Measurements from ENCODE around the gene SART3. TPM values are rescaled to one million over a fixed set of nuclear protein-coding genes. Genes with fewer than 3 reads are reported as not detected.

The SART3 gene
- total RNA-seq, 2 experiments from 2014 or later, result 78.7 to 80.9 TPM

DNA sequence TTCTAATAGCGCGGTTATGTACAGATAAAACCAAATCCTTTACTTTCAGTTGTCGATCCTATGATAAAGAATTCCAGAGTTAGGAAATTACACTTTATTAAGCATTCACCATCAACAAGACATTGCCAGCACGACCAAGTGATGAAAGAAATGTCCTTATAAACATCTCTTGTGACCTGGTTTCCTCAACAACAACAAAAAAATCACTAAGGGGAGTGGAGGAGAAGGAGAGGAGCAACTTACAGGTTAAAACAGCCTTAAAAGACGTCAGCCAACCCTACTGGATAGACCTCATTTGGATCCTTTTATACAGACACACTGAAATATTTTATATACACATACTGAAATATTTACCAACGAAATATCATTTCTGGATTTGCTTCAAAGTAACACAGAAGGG is 22.8 kb downstream of the SART3 start:
- no peaks in the 10 kb centered on the region for H3K9me3 Mint-ChIP-seq
- peaks cover 20% of the 10 kb centered on the region for H3K4me1 Mint-ChIP-seq
- peak overlapping the region; percentile 42 for H3K27ac Mint-ChIP-seq
- no peak for DNase-seq
- no peak overlapping the region for H3K4me3 Mint-ChIP-seq
- no peaks in the 10 kb centered on the region for H3K27me3 Mint-ChIP-seq
- H3K36me3 Mint-ChIP-seq, result peaks cover 36% of the 10 kb centered on the region

DNA sequence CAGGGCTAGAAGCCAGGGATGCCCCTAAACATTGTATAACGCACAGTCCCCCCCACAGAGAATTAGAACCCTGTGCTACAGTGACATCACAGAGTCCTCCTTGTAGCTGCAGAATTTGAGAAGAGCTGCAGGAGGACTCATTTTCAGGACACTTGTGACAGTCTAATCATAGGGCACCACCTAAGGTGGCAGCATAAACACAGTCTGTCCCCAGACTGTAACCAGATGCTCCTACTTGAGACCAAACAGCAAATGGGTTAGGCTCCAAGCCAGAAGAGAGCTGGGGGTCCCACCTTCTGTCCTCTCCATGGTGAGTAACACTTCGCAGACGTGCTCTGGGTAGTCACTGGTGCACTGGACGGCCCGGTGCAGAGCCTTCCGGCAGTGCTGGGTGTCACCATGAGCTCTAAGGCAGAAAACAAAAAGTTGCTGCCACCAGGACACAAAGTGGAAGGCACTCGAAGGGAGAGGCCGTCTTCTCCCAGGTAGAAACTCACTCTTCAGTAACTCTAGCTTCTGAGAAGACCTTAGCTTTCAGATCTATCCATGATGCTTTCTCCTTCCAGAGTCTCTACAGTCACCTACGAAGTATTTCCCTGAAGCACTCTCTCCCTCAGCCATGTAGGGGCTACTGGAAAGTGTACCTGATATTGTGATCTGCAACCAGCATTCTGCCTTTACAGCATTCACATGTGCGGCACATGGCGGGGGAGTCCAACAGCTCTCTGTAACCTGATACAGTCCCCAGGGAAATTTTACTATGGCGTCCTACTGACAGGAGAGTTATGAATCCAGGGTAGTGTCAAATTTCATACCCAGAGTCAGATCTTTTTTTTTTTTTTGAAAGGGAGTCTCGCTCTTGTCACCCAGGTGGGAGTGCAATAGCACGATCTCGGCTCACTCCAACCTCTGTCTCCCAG is 28.8 kb downstream of the SART3 start:
- Mint-ChIP-seq H3K27me3 (no peaks in the 10 kb centered on the region), H3K27ac (peak overlapping the region; percentile 4), H3K4me1 (peaks cover 5% of the 10 kb centered on the region), H3K36me3 (peaks cover 28% of the 10 kb centered on the region), H3K9me3 (no peaks in the 10 kb centered on the region), H3K4me3 (no peak overlapping the region)
- DNase-seq, result no peak

DNA sequence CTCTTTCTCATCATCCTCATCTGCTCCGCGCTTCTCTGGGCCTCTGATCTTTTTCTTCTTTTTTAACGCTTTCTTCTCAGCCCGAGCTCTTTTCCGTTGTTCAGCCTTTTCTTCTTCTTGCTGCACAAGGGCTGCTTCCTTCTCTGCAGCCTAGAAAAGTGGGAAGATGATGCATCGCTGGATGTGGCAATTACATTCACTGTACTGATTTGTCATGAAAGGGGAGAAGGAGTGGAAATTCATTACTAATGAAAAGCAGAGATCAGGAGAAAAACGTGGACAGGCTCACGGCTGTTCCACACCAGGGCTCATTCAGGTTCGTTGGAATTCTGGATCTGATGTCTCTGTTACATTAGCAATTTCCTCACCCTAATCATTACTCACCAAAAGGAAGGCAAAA is 30.8 kb downstream of the SART3 start:
- Mint-ChIP-seq H3K4me1 (peaks cover 5% of the 10 kb centered on the region), H3K4me3 (no peak overlapping the region), H3K36me3 (peaks cover 23% of the 10 kb centered on the region), H3K9me3 (no peaks in the 10 kb centered on the region), H3K27me3 (no peaks in the 10 kb centered on the region), H3K27ac (no peak overlapping the region)
- no peak for DNase-seq

DNA sequence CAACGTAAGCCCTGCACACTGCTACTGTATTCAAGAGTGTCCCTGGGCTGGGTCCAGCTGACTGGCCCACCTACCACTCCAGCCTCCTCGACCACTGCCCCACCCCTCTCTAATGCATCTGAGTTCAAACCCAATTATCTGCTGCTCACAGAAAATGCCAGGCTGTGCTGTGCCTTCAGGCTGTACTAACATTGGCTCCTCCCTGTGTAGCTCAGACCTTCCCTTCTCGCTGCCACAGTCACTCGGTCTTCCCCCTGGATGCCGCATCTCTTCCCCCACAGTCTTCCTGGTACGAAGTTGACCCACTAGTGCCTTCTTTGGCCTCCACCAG is 33.8 kb downstream of the SART3 start:
- Mint-ChIP-seq H3K27me3 (no peaks in the 10 kb centered on the region), H3K36me3 (peaks cover 19% of the 10 kb centered on the region), H3K4me1 (peaks cover 5% of the 10 kb centered on the region), H3K9me3 (no peaks in the 10 kb centered on the region), H3K27ac (peak overlapping the region; percentile 73), H3K4me3 (no peak overlapping the region)
- DNase-seq, result no peak

DNA sequence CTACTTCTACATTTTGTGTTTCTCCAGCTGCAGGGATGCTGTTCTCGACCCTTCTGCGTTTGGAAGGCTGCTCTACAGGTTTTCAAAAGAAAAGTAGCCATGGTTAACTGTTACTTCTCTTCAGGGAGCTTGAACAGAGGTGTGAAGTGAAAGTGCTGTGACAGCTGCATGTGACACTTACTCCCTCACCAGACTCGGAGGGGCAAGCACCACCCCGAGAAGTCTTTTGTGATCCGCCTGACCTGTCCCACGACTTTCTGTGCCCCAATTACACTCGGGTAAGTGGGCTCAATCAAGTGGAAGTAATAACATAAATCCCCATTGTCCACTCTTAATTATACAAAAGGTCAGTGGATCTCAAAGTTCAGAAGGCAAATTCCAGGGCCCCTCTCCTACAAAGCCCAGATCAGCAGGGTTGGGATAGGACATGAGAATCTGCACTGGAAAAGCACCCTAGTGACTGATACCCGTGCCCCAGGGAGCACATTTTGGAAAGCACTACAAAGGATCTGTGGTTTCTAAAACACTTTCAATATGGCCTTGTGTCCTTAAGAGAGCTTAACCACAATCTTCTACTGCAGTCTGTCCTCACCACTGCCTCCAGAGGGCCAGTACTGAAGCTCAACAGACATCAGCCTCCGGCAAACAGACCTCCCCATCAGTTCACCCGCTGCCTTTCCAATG is 34.3 kb downstream of the SART3 start:
- Mint-ChIP-seq H3K9me3 (no peaks in the 10 kb centered on the region), H3K4me3 (no peak overlapping the region), H3K4me1 (peaks cover 5% of the 10 kb centered on the region), H3K36me3 (peaks cover 19% of the 10 kb centered on the region), H3K27me3 (no peaks in the 10 kb centered on the region), H3K27ac (peak overlapping the region; percentile 73)
- DNase-seq, result no peak

DNA sequence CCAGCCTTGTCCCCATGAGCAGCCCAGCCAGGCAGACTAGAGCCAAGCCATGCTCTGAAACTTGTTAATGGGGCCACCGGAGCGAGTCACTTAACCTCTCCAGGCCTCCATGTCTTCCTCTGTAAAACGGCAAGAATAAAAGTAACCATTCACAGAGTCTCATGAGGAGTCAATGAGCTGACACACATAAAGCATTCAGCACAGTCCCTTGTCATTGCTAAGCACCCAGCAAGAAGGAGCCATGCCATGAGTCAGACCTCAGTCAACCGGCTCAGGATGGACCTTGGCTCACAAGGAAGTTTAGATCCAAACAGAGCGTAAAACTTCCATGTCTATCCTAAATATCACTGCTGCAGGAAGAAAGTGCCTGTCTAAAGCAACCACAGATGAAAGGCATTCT is 35.3 kb downstream of the SART3 start:
- Mint-ChIP-seq H3K27me3 (no peaks in the 10 kb centered on the region), H3K9me3 (no peaks in the 10 kb centered on the region), H3K36me3 (peaks cover 21% of the 10 kb centered on the region), H3K27ac (peak overlapping the region; percentile 42), H3K4me1 (peaks cover 5% of the 10 kb centered on the region), H3K4me3 (no peak overlapping the region)
- no peak for DNase-seq

DNA sequence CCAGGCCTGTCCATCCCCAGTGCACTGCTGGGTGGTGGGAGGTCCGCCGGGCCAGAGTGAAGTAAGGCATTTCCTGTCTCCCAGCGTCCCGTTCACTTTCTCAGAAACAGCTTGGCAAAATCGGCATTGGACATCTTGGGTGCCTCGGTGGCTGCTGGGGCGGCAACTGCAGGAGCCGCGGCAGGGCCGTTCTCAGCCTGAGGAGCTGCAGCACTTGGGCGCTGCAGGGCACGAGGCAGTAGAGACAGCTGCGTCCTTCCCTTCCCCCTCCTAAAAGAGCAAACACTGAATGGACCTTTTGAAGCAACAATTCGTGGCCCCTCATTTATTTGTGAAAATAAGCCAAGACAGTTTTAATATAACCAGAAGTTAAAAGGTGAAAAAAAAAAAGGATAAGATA is 37.6 kb downstream of the SART3 start:
- no peak for DNase-seq
- Mint-ChIP-seq H3K4me3 (no peak overlapping the region), H3K9me3 (no peaks in the 10 kb centered on the region), H3K36me3 (peaks cover 23% of the 10 kb centered on the region), H3K27ac (no peak overlapping the region), H3K4me1 (peaks cover 11% of the 10 kb centered on the region), H3K27me3 (no peaks in the 10 kb centered on the region)

DNA sequence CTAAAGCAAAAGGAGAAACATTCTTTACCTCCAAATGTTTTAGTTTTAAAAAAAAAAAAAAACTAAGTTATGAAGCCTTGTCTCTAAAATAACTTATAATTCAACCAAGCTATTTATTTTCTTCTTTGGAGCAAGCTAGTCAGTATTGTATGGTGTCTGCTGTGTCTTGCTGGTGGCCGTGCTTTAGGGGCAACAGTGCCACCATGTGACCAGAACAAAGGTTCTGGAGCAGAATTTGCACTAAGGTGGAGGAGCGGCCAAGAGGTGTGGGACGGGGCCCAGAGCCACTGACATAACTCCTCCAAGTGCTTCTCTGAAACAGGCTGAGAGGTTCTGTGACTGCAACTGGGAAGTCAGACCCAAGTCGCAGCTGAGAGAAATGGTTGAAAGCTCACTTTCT is 41.4 kb downstream of the SART3 start:
- H3K4me1 Mint-ChIP-seq, result peaks cover 17% of the 10 kb centered on the region
- H3K4me3 Mint-ChIP-seq, result no peak overlapping the region
- H3K9me3 Mint-ChIP-seq, result no peaks in the 10 kb centered on the region
- no peak overlapping the region for H3K27ac Mint-ChIP-seq
- no peaks in the 10 kb centered on the region for H3K27me3 Mint-ChIP-seq
- H3K36me3 Mint-ChIP-seq, result peaks cover 13% of the 10 kb centered on the region
- DNase-seq, result no peak

DNA sequence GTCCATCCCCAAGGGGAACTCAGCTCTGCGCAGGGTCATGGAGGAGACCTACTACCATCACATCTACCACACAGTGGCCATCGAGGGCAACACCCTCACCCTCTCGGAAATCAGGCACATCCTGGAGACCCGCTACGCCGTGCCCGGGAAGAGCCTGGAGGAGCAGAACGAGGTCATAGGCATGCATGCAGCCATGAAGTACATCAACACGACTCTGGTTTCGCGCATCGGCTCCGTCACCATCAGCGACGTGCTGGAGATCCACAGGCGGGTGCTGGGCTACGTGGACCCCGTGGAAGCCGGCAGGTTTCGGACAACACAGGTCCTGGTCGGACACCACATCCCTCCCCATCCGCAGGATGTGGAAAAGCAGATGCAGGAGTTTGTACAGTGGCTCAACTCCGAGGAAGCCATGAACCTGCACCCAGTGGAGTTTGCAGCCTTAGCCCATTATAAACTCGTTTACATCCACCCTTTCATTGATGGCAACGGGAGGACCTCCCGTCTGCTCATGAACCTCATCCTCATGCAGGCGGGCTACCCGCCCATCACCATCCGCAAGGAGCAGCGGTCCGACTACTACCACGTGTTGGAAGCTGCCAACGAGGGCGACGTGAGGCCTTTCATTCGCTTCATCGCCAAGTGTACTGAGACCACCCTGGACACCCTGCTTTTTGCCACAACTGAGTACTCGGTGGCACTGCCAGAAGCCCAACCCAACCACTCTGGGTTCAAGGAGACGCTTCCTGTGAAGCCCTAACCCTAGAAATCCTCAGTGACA is 42.1 kb downstream of the SART3 start:
- Mint-ChIP-seq H3K4me3 (no peak overlapping the region), H3K27me3 (no peaks in the 10 kb centered on the region), H3K9me3 (no peaks in the 10 kb centered on the region), H3K36me3 (peaks cover 13% of the 10 kb centered on the region), H3K4me1 (peaks cover 19% of the 10 kb centered on the region), H3K27ac (no peak overlapping the region)
- DNase-seq, result no peak

DNA sequence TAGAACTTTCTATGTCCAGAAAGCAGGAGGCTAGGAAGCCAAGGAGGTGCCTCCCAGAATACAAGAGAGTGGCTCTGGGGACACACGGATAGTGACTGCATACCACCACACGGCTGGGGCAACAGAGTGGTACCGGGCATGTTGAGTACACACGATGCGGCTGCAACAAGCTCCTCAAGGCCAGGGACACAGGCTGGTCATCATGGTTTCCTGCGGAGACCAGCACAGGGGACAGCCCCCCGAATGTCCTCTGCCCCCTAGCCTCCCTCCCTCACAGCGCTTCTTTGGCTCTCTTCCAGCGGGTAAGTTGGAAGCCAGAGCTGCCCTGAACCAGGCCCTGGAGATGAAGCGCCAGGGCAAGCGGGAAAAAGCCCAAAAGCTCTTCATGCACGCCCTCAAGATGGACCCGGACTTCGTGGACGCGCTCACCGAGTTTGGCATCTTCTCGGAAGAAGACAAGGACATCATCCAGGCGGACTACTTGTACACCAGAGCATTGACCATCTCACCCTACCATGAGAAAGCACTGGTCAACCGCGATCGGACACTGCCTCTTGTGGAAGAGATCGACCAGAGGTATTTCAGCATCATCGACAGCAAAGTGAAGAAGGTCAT is 42.8 kb downstream of the SART3 start:
- Mint-ChIP-seq H3K27ac (no peak overlapping the region), H3K36me3 (peaks cover 13% of the 10 kb centered on the region), H3K27me3 (no peaks in the 10 kb centered on the region), H3K4me1 (peaks cover 20% of the 10 kb centered on the region), H3K9me3 (no peaks in the 10 kb centered on the region), H3K4me3 (no peak overlapping the region)
- no peak for DNase-seq

DNA sequence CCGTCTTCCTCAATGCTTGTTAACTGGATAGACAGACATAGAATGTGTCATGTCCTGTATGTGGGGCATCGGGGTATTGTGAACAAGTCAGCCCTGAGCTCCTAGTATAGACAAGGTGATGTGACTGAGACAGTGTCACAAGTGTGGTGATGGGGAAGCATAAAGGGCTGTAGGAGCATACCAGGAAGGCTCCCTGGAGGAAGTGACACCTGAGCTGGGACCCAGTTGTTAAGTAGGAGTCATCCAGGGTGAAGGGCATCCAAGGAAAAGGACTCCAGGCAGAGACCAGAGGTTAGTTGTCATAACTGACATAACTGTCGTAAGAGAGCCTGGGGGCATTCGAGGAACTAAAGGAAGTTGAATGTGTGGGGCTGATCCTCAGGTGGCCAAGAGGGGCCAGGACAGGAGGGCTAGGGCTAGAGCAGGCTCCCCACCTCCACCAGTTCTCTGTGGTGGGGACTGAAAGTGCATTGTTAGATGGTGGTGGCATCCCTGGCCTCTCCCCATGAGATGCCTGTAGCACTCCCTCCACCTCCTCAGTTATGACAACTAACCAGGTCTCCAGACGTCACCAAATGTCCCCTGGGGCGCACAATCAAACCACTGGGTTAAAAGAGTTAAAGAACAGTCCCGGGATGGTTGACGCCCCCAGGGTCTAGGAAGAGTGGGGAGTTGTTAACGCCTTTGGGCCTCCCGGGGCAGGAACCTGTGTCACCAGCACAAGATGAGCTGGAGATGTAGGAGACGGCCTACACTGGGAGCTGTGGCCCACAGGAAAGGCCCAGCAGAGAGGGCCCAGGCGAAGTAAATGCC is 43.5 kb downstream of the SART3 start:
- H3K9me3 Mint-ChIP-seq, result no peaks in the 10 kb centered on the region
- no peak for DNase-seq
- H3K4me3 Mint-ChIP-seq, result no peak overlapping the region
- H3K4me1 Mint-ChIP-seq, result peaks cover 20% of the 10 kb centered on the region
- H3K36me3 Mint-ChIP-seq, result peaks cover 13% of the 10 kb centered on the region
- H3K27me3 Mint-ChIP-seq, result no peaks in the 10 kb centered on the region
- H3K27ac Mint-ChIP-seq, result peak overlapping the region; percentile 62

DNA sequence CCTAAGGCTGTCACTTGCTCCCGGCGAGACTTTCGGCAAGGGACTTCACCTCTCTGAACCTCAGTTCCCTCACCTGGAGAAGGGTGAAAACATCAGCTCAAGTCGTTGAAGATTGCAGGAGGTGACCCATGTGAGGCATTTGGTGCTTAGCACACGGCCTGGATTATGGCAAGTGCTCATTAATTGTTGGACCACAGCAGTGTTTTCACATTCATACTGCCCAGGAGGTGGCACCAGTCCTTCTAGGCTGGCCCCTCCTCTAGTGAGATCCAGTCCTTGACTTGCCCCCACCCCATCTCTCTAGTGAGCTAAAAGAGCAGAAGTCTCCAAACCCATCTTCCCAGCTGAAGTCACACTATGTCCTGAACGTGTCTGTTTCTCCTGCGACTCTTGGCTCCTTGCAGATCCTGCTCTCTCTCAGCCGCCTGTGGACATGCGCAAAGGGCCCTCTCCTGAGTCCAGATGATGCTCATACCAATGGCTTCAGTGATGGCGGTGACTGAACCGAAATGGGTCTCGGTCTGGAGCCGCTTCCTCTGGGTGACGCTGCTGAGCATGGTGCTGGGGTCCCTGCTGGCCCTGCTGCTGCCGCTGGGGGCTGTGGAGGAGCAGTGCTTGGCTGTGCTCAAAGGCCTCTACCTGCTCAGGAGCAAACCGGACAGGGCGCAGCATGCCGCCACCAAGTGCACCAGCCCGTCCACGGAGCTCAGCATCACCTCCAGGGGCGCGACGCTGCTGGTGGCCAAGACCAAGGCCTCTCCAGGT is 44.3 kb downstream of the SART3 start:
- Mint-ChIP-seq H3K27me3 (no peaks in the 10 kb centered on the region), H3K36me3 (peaks cover 13% of the 10 kb centered on the region), H3K9me3 (no peaks in the 10 kb centered on the region), H3K4me3 (peak overlapping the region; percentile 89), H3K27ac (peak overlapping the region; percentile 57), H3K4me1 (peaks cover 26% of the 10 kb centered on the region)
- DNase-seq, result no peak

DNA sequence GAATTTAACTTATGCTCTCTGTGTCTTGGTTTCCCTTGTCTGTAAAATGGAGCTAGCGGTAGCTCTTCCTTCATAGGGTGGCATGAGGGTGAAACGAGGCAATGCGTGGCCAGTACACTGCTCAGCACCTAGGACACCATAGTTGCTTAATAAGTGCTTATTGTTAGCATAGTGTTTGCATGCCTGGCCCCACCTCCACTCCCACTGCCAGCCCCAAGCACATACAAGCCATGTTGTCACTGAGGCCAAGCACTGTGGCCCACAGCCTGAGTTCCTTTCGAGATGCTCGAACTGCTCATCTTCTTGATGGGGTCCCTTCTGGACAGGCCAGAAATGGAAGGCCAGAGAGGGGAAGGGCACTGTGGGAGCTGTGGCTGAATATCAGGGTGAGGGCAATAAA is 45.1 kb downstream of the SART3 start:
- H3K36me3 Mint-ChIP-seq, result peaks cover 13% of the 10 kb centered on the region
- DNase-seq, result no peak
- peak overlapping the region; percentile 89 for H3K4me3 Mint-ChIP-seq
- H3K4me1 Mint-ChIP-seq, result peaks cover 28% of the 10 kb centered on the region
- no peaks in the 10 kb centered on the region for H3K27me3 Mint-ChIP-seq
- H3K9me3 Mint-ChIP-seq, result no peaks in the 10 kb centered on the region
- H3K27ac Mint-ChIP-seq, result peak overlapping the region; percentile 86
